ENCODE data around the gene SRSF6. TPM values are rescaled to one million over a fixed set of nuclear protein-coding genes. Genes with fewer than 3 reads are reported as not detected.

The SRSF6 gene
- polyA plus RNA-seq, 2 of the 4 experiments (the other 2 are of a cell fraction): 99.3 to 145 TPM

DNA sequence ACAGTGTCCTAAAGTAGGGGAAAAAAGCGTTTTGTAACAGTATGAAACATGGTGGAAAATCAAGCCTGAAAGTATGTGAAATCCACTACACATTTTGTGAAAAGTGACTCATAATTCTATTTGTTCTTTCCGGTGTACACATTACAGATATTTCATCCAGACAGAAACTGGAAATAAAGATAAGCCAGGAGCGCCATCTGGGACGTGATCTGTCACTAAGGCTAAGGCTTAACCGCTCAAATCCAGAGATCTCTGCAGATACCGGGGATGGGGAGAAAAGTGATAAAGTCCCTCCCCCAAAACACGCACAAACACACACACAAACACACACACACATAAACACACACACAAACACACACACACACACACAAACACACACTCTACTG lies 26.6 kb upstream of the SRSF6 start:
- no peak for DNase-seq (ENCODE audit: low read depth in 1 of 2, low spot score in 1 of 2)

DNA sequence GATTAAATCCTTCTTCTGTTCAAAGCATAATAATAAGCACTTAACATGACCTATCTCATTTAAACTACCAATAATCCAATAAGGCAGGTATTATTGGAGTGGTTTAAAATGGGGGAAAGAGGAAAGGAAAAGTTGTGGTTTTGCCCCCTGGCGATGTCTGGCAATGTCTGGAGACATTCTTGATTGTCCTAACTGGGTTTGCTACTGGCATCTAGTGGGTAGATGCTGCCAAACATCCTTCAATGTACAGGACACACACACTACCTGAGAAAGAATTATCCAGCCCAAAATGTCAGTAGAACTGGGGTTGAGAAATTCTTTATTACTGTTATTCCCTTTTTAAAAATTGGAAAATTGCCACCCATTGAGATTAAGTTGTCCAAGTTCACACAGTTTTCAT lies 25.2 kb upstream of the SRSF6 start:
- ChIA-PET POLR2A (no interaction called here), CTCF (interaction anchor here (0.7 kb wide), 1 partner anchor 332 kb away, joined by 3 read pairs; no protein-coding TSS in a partner anchor)
- WGBS (ENCODE audit: missing lambda C conversion rate): 4% methylated on average over 1 of the region's 1 CpG
- TF ChIP-seq RFX5 (IDR thresholded peaks at IDR 0.05): no peak
- no peak for TF ChIP-seq SREBF2 (IDR thresholded peaks at IDR 0.05)
- TF ChIP-seq, protein P1, sequence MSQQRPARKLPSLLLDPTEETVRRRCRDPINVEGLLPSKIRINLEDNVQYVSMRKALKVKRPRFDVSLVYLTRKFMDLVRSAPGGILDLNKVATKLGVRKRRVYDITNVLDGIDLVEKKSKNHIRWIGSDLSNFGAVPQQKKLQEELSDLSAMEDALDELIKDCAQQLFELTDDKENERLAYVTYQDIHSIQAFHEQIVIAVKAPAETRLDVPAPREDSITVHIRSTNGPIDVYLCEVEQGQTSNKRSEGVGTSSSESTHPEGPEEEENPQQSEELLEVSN (IDR thresholded peaks at IDR 0.05; ENCODE audit: borderline replicate concordance, low read depth): no peak
- TF ChIP-seq FOSB (CRISPR knock-in tag; IDR thresholded peaks at IDR 0.05): no peak
- no peak for TF ChIP-seq RNF2 (IDR thresholded peaks at IDR 0.05; ENCODE audit: borderline replicate concordance, low read depth)
- no peak for TF ChIP-seq EP300 (IDR thresholded peaks at IDR 0.05)
- no peak for TF ChIP-seq SMC3 (IDR thresholded peaks at IDR 0.05)
- TF ChIP-seq ZFP36 (IDR thresholded peaks at IDR 0.05; ENCODE audit: borderline replicate concordance, partially characterized antibody): no peak
- TF ChIP-seq ZNF302 (CRISPR knock-in tag; IDR thresholded peaks at IDR 0.05): no peak
- TF ChIP-seq, protein P2, sequence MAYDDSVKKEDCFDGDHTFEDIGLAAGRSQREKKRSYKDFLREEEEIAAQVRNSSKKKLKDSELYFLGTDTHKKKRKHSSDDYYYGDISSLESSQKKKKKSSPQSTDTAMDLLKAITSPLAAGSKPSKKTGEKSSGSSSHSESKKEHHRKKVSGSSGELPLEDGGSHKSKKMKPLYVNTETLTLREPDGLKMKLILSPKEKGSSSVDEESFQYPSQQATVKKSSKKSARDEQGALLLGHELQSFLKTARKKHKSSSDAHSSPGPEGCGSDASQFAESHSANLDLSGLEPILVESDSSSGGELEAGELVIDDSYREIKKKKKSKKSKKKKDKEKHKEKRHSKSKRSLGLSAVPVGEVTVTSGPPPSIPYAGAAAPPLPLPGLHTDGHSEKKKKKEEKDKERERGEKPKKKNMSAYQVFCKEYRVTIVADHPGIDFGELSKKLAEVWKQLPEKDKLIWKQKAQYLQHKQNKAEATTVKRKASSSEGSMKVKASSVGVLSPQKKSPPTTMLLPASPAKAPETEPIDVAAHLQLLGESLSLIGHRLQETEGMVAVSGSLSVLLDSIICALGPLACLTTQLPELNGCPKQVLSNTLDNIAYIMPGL (CRISPR knock-in tag; IDR thresholded peaks at IDR 0.05; ENCODE audit: borderline replicate concordance): no peak
- no peak overlapping the region for H3K4me3 ChIP-seq
- no peak overlapping the region for H3K27ac ChIP-seq
- H3K4me2 ChIP-seq: no peak overlapping the region
- no peaks in the 10 kb centered on the region for H3K9me3 ChIP-seq
- no peaks in the 10 kb centered on the region for H3K4me1 ChIP-seq
- ATAC-seq (peak; percentile 47 to 65; a peak in 4 of 6 replicates), DNase-seq (ENCODE audit: low read depth in 1 of 2, low spot score in 1 of 2) (no peak), FAIRE-seq (no peak)

More for the DNA sequence above, 26.6 kb upstream of the SRSF6 start:
- no peak for ATAC-seq
- POLR2A ChIA-PET: no interaction called here
- Histone ChIP-seq H3K9me3 (no peaks in the 10 kb centered on the region), H3K4me1 (no peaks in the 10 kb centered on the region), H3K4me3 (no peak overlapping the region), H3K27ac (no peak overlapping the region), H3K4me2 (no peak overlapping the region)
- no peak for TF ChIP-seq FOSL2 (IDR thresholded peaks at IDR 0.05)
- 0 out of 2 replicates have a peak, but pooled peaks have one; percentile 8 for TF ChIP-seq FOSL2 (CRISPR knock-in tag; IDR thresholded peaks at IDR 0.05)
- no peak for TF ChIP-seq BHLHE40 (IDR thresholded peaks at IDR 0.05; ENCODE audit: low read depth, low read length)
- no peak for FAIRE-seq
- CTCF ChIA-PET: interaction anchor here (1.1 kb wide), 1 partner anchor 660 kb away, joined by 3 read pairs; no protein-coding TSS in a partner anchor
- 36% methylated on average over 7 of the region's 7 CpGs for WGBS (ENCODE audit: missing lambda C conversion rate)

DNA sequence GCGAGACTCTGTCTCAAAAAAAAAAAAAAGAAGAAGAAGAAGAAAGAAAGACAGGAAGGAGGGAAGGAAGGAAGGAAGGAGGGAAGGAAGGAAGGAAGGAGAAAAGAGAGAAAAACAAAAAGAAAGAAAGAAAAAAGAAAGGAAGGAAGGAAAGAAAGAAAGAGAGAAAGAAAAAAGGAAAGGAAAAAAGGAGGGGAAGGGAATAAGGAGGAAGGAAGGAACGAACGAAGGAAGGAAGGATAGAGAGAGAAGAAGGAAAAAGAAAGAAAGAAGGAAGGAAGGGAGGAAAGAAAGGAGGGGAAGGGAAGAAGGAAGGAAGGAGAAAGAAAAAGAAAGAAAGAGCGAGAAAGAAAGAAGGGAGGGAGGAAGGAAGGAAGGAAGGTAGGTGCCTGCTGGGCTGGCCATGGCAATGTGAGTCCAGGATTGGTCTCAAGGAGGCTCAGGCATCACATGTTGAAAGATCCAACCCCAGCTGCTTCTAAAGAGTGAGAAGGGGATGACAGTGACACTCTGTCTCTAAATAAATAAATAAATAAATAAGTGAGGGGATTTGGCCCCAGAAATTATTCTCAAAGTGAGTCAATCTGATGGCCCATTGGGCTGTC lies 24.3 kb upstream of the SRSF6 start:
- Histone ChIP-seq H3K4me3 (no peak overlapping the region), H3K27ac (no peak overlapping the region), H3K4me1 (no peaks in the 10 kb centered on the region), H3K9me3 (no peaks in the 10 kb centered on the region), H3K4me2 (no peak overlapping the region)
- ChIA-PET POLR2A (no interaction called here), CTCF (interaction anchor here (0.7 to 1.5 kb wide), 3 partner anchors 9 to 1735 kb away, joined by 3 to 4 read pairs (median 3); no protein-coding TSS in a partner anchor)
- DNase-seq (ENCODE audit: low read depth in 1 of 2, low spot score in 1 of 2): no peak
- TF ChIP-seq ESRRA (IDR thresholded peaks at IDR 0.05; ENCODE audit: borderline replicate concordance, low read length): no peak
- no peak for TF ChIP-seq MYC (IDR thresholded peaks at IDR 0.05; ENCODE audit: borderline replicate concordance, low read length)
- no peak for TF ChIP-seq PHF8 (IDR thresholded peaks at IDR 0.05; ENCODE audit: borderline replicate concordance, low read depth)
- TF ChIP-seq, protein P1 (IDR thresholded peaks at IDR 0.05; ENCODE audit: borderline replicate concordance, low read depth): no peak
- TF ChIP-seq, protein P3, sequence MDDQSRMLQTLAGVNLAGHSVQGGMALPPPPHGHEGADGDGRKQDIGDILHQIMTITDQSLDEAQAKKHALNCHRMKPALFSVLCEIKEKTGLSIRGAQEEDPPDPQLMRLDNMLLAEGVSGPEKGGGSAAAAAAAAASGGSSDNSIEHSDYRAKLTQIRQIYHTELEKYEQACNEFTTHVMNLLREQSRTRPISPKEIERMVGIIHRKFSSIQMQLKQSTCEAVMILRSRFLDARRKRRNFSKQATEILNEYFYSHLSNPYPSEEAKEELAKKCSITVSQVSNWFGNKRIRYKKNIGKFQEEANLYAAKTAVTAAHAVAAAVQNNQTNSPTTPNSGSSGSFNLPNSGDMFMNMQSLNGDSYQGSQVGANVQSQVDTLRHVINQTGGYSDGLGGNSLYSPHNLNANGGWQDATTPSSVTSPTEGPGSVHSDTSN (IDR thresholded peaks at IDR 0.05): no peak
- TF ChIP-seq TFCP2L1 (CRISPR knock-in tag; IDR thresholded peaks at IDR 0.05): no peak
- no peak for TF ChIP-seq ZSCAN20 (CRISPR knock-in tag; IDR thresholded peaks at IDR 0.05)
- TF ChIP-seq EP300 (IDR thresholded peaks at IDR 0.05): no peak
- TF ChIP-seq JUN (IDR thresholded peaks at IDR 0.05): no peak
- no peak for TF ChIP-seq ZNF302 (CRISPR knock-in tag; IDR thresholded peaks at IDR 0.05)
- TF ChIP-seq SREBF2 (IDR thresholded peaks at IDR 0.05): no peak
- no peak for FAIRE-seq
- no peak for ATAC-seq
- WGBS (ENCODE audit: missing lambda C conversion rate): 2% methylated on average over 4 of the region's 4 CpGs
